A549 (cell line): ENCODE data around the gene RTL1. TPM values are rescaled to one million over a fixed set of nuclear protein-coding genes. Genes with fewer than 3 reads are reported as not detected.

Experiments
- ATAC-seq, 2 experiments: fragments of 200-7000 bp in 1 of 2; fragments of >200 bp in 1 of 2; cut with Nextera tagmentation in 1 of 2; cut with Tn5 transposase in 1 of 2; 3 replicates each; pipeline versions ENCODE4 v1.8.0 to v1.9.1; 2018 to 2020; ENCODE audit warnings: mild to moderate bottlenecking in 1 of 2, moderate library complexity in 1 of 2
- CTCF ChIA-PET: fragments of 300-600 bp; sonication (Branson Sonifier 250); formaldehyde crosslinking; extraction: SDS; loops from one replicate; lab custom pipeline; 2021; ENCODE audit warnings: antibody characterized with exemption, inconsistent platforms; lab: Yijun Ruan, JAX
- POLR2A ChIA-PET: fragments of 350-600 bp; formaldehyde crosslinking; extraction: SDS; loops from one replicate; lab custom pipeline; 2021; ENCODE audit warnings: antibody characterized with exemption, inconsistent platforms; lab: Yijun Ruan, JAX
- DNase-seq, 2 experiments: peaks; one replicate each; pipeline versions ENCODE4 v3.0.0 to v3.0.0-alpha.2; 2011 to 2016; ENCODE audit warnings: low read depth in 1 of 2, low spot score in 1 of 2
- FAIRE-seq: peaks from 2 replicates; lab custom pipeline; 2011; peaks lifted over from hg19 to GRCh38; lab: Jason Lieb, UNC
- H3K27ac ChIP-seq, 2 experiments: fragments of >200 bp; sonication (Bioruptor Twin); formaldehyde crosslinking; 3 replicates each; pipeline ENCODE4 v1.5.1; 2016 to 2017
- H3K4me1 ChIP-seq: fragments of >200 bp; sonication (Bioruptor Twin); formaldehyde crosslinking; 3 replicates; pipeline ENCODE4 v1.6.1; 2016
- H3K4me2 ChIP-seq: fragments of >200 bp; sonication (Bioruptor Twin); formaldehyde crosslinking; 3 replicates; pipeline ENCODE4 v1.6.1; 2016
- H3K4me3 ChIP-seq: fragments of >200 bp; sonication (Bioruptor Twin); formaldehyde crosslinking; 3 replicates; pipeline ENCODE4 v1.5.1; 2016
- H3K9me3 ChIP-seq: fragments of >200 bp; sonication (Bioruptor Twin); formaldehyde crosslinking; 3 replicates; pipeline ENCODE4 v1.6.1; 2016
- BHLHE40 ChIP-seq: IDR thresholded peaks from 2 replicates; pipeline ENCODE4 v1.6.1; 2012; ENCODE audit warnings: low read depth, low read length, inconsistent platforms
- CHD2 ChIP-seq: fragments of 150-350 bp; IDR thresholded peaks from 2 replicates; pipeline ENCODE4 v1.6.1; 2014; ENCODE audit warnings: low read length; ENCODE audit not compliant: partially characterized antibody
- E2F6 ChIP-seq: IDR thresholded peaks from 2 replicates; pipeline ENCODE4 v1.6.1; 2012; ENCODE audit warnings: low read depth, borderline replicate concordance
- ELK1 ChIP-seq: fragments of 150-350 bp; IDR thresholded peaks from 2 replicates; pipeline ENCODE4 v1.6.1; 2014; ENCODE audit warnings: low read depth, mild to moderate bottlenecking, low read length
- ESRRA ChIP-seq: fragments of 150-350 bp; IDR thresholded peaks from 2 replicates; pipeline ENCODE4 v1.6.1; 2014; ENCODE audit warnings: mild to moderate bottlenecking, low read length, borderline replicate concordance
- GATA3 ChIP-seq: IDR thresholded peaks from 2 replicates; pipeline ENCODE4 v1.6.1; 2012; ENCODE audit warnings: borderline replicate concordance
- HDAC2 ChIP-seq: fragments of 200-600 bp; sonication (generic); IDR thresholded peaks from 2 replicates; pipeline ENCODE4 v1.6.1; 2016
- HEYL ChIP-seq: fragments of 250-450 bp; sonication (Bioruptor Pico); IDR thresholded peaks from 2 replicates; pipeline ENCODE4 v1.8.0; 2021; ENCODE audit warnings: mild to moderate bottlenecking, moderate library complexity
- HMGXB4 ChIP-seq: fragments of 250-450 bp; sonication (Bioruptor Pico); IDR thresholded peaks from 2 replicates; pipeline ENCODE4 v1.5.0; 2021; ENCODE audit warnings: mild to moderate bottlenecking, moderate library complexity, borderline replicate concordance
- HOXB13 ChIP-seq: fragments of 250-450 bp; sonication (Bioruptor Pico); IDR thresholded peaks from 2 replicates; pipeline ENCODE4 v1.5.0; 2020; ENCODE audit warnings: low read depth, mild to moderate bottlenecking, moderate library complexity
- HOXB5 ChIP-seq: fragments of 250-450 bp; sonication (Bioruptor Pico); IDR thresholded peaks from 2 replicates; pipeline ENCODE4 v1.5.0; 2020; ENCODE audit warnings: mild to moderate bottlenecking, moderate library complexity
- KDM5A ChIP-seq: fragments of 200-600 bp; sonication (generic); IDR thresholded peaks from 2 replicates; pipeline ENCODE4 v1.6.1; 2016; ENCODE audit warnings: antibody characterized with exemption, mild to moderate bottlenecking
- MAX ChIP-seq: IDR thresholded peaks from 2 replicates; pipeline ENCODE4 v1.6.1; 2012
- MYC ChIP-seq: IDR thresholded peaks from 2 replicates; pipeline ENCODE4 v1.6.1; 2012; ENCODE audit warnings: mild to moderate bottlenecking, inconsistent platforms, low read length, improper control_type of control experiment, borderline replicate concordance
- NFE2L2 ChIP-seq: fragments of 150-350 bp; conservative IDR thresholded peaks from 2 replicates; pipeline ENCODE4 v1.6.1; 2014; ENCODE audit warnings: low read length
- NPAS2 ChIP-seq: fragments of 250-450 bp; sonication (Bioruptor Pico); IDR thresholded peaks from 2 replicates; pipeline ENCODE4 v1.8.0; 2022; ENCODE audit warnings: mild to moderate bottlenecking, moderate library complexity, borderline replicate concordance
- POLR2AphosphoS2 ChIP-seq: conservative IDR thresholded peaks from 2 replicates; pipeline ENCODE4 v1.6.1; 2012; ENCODE audit warnings: low read length, improper control_type of control experiment, inconsistent platforms
- RARB ChIP-seq: fragments of 250-450 bp; sonication (Bioruptor Pico); IDR thresholded peaks from 2 replicates; pipeline ENCODE4 v1.8.0; 2021; ENCODE audit warnings: mild to moderate bottlenecking, moderate library complexity
- RCOR1 ChIP-seq: fragments of 150-350 bp; IDR thresholded peaks from 2 replicates; pipeline ENCODE4 v1.6.1; 2014; ENCODE audit warnings: antibody characterized with exemption, low read length, low read depth
- REST ChIP-seq: fragments of 200-600 bp; sonication (generic); IDR thresholded peaks from 2 replicates; pipeline ENCODE4 v1.6.1; 2016; ENCODE audit warnings: antibody characterized with exemption, mild to moderate bottlenecking, moderate library complexity
- RFX5 ChIP-seq: fragments of 450-650 bp; IDR thresholded peaks from 2 replicates; pipeline ENCODE4 v1.7.1; 2014; ENCODE audit warnings: antibody characterized with exemption, mild to moderate bottlenecking, moderate library complexity
- RNF2 ChIP-seq: fragments of 200-600 bp; sonication (generic); IDR thresholded peaks from 2 replicates; pipeline ENCODE4 v1.6.1; 2016; ENCODE audit warnings: low read depth, mild to moderate bottlenecking, antibody characterized with exemption, moderate library complexity, borderline replicate concordance
- SMC3 ChIP-seq: fragments of >200 bp; sonication (Bioruptor Twin); formaldehyde crosslinking; IDR thresholded peaks from 3 replicates; pipeline ENCODE4 v1.6.1; 2018; ENCODE audit warnings: inconsistent platforms
- TFCP2L1 ChIP-seq: fragments of 250-450 bp; sonication (Bioruptor Pico); IDR thresholded peaks from 2 replicates; pipeline ENCODE4 v1.5.0; 2021; ENCODE audit warnings: mild to moderate bottlenecking
- TP53 ChIP-seq: fragments of 250-450 bp; sonication (Bioruptor Pico); IDR thresholded peaks from 2 replicates; pipeline ENCODE4 v1.5.0; 2021; ENCODE audit warnings: mild to moderate bottlenecking, moderate library complexity
- ZNF302 ChIP-seq: fragments of 250-450 bp; sonication (Bioruptor Pico); IDR thresholded peaks from 2 replicates; pipeline ENCODE4 v1.9.0; 2021; ENCODE audit warnings: inconsistent platforms, mild to moderate bottlenecking, moderate library complexity
- WGBS: methylation state at CpG from one replicate; pipeline ENCODE4 v1.1.6; 2017; ENCODE audit errors: missing lambda C conversion rate; 5-methylcytosine and 5-hydroxymethylcytosine counted together
- polyA plus RNA-seq, 4 experiments: library from polyadenylated mRNA; depleted of rRNA in 3 of 4; stranded (reverse); fragments of >200 nt; fragmentation: RNase III in 1 of 4; extraction: RNeasy Plus Mini Kit Qiagen cat#74134 plus additional on column Dnase treatment in 1 of 4; gene quantifications; 2 replicates in 3 of 4; 3 replicates in 1 of 4; pipeline ENCODE4 v1.2.3, GENCODE V29; 2011 to 2017

The RTL1 gene
- polyA plus RNA-seq, 2 of the 4 experiments (the other 2 are of a cell fraction) = 0.01 TPM; not detected in 1

- Histone ChIP-seq H3K4me1 (no peaks in the 10 kb centered on the region), H3K4me2 (no peak overlapping the region), H3K9me3 (no peaks in the 10 kb centered on the region; the same call in 2 of the 3 replicates), H3K4me3 (no peak overlapping the region), H3K27ac (no peak overlapping the region)
- DNase-seq (no peak), ATAC-seq (no peak), FAIRE-seq (no peak)
- 88% methylated on average over 16 of the region's 22 CpGs for WGBS
- ChIA-PET POLR2A (no interaction called here), CTCF (no interaction called here)
- TF ChIP-seq RNF2 (no peak), HEYL (no peak), TFCP2L1 (CRISPR knock-in tag) (no peak), RCOR1 (no peak), HMGXB4 (CRISPR knock-in tag) (no peak), MYC (no peak), ZNF302 (CRISPR knock-in tag) (no peak), ESRRA (no peak), HOXB13 (no peak), GATA3 (no peak), RFX5 (no peak), HDAC2 (no peak)
Measured at GRCh38 chr14:100865682-100866591, 37.6 kb downstream of the RTL1 start.

- WGBS = 62% methylated on average over 9 of the region's 9 CpGs
Measured at GRCh38 chr14:100864960-100865681, 38.4 kb downstream of the RTL1 start.

More at GRCh38 chr14:100864960-100865681, 38.4 kb downstream of the RTL1 start:
- no peak for ATAC-seq
- peak in 1 of 2 experiments; percentile 13 for DNase-seq
- Histone ChIP-seq H3K4me2 (no peak overlapping the region), H3K9me3 (no peaks in the 10 kb centered on the region; the same call in 2 of the 3 replicates), H3K4me3 (no peak overlapping the region)
- TF ChIP-seq NFE2L2 = no peak
- no peak for TF ChIP-seq BHLHE40
- TF ChIP-seq TFCP2L1 (CRISPR knock-in tag) = no peak
- no peak for TF ChIP-seq CHD2
- no peak for TF ChIP-seq HOXB5
- no peak for TF ChIP-seq REST
- TF ChIP-seq ELK1 = no peak
- no peak for TF ChIP-seq RFX5
- no peak for TF ChIP-seq E2F6
- TF ChIP-seq TP53 = no peak
- no peak for TF ChIP-seq RARB
- no peak for TF ChIP-seq RNF2
- TF ChIP-seq MAX = no peak
- TF ChIP-seq POLR2AphosphoS2 = no peak
- TF ChIP-seq HOXB13 = no peak
- TF ChIP-seq SMC3 = no peak
- no peak for TF ChIP-seq HEYL
- no peak for TF ChIP-seq KDM5A
- no peak for TF ChIP-seq NPAS2 (CRISPR knock-in tag)
- TF ChIP-seq, all 56 proteins: peak for 0
- CTCF ChIA-PET = interaction anchor here (0.9 to 2.4 kb wide), 6 partner anchors 10 to 369 kb away, joined by 3 to 9 read pairs (median 4); no protein-coding TSS in a partner anchor
- POLR2A ChIA-PET = no interaction called here
- no peak overlapping the region for H3K27ac ChIP-seq
- FAIRE-seq = no peak
- H3K4me1 ChIP-seq = no peaks in the 10 kb centered on the region
